Smooth muscle cell (in vitro differentiated cells): ENCODE measurements around the gene OTOL1. TPM values are rescaled to one million over a fixed set of nuclear protein-coding genes. Genes with fewer than 3 reads are reported as not detected.

ENCODE experiments used
- DNase-seq: peaks from one replicate; lab custom pipeline; 2025; ENCODE audit not compliant: unreplicated experiment; lab: John Stamatoyannopoulos, UW
- H2AFZ ChIP-seq: fragments of 200-600 bp; sonication (generic); 2 replicates; pipeline ENCODE4 v1.6.0; 2016; ENCODE audit warnings: antibody characterized with exemption, low read depth, mild to moderate bottlenecking
- H3F3A ChIP-seq: fragments of 200-600 bp; sonication (generic); 2 replicates; pipeline ENCODE4 v1.6.0; 2017; ENCODE audit warnings: antibody characterized with exemption, low read depth
- H3K27ac ChIP-seq: fragments of 200-600 bp; sonication (generic); 2 replicates; pipeline ENCODE4 v1.5.1; 2016; ENCODE audit warnings: low read depth, mild to moderate bottlenecking
- H3K27me3 ChIP-seq: fragments of 200-600 bp; sonication (generic); 2 replicates; pipeline ENCODE4 v1.6.1; 2016; ENCODE audit warnings: low read depth, mild to moderate bottlenecking
- H3K36me3 ChIP-seq: fragments of 200-600 bp; sonication (generic); 2 replicates; pipeline ENCODE4 v1.5.1; 2016; ENCODE audit warnings: low read depth
- H3K4me1 ChIP-seq: fragments of 200-600 bp; sonication (generic); 2 replicates; pipeline ENCODE4 v1.5.1; 2016; ENCODE audit warnings: low read depth
- H3K4me2 ChIP-seq: fragments of 200-600 bp; sonication (generic); 2 replicates; pipeline ENCODE4 v1.6.0; 2016; ENCODE audit warnings: mild to moderate bottlenecking
- H3K4me3 ChIP-seq: fragments of 200-600 bp; sonication (generic); 2 replicates; pipeline ENCODE4 v1.5.1; 2016; ENCODE audit warnings: mild to moderate bottlenecking
- H3K79me2 ChIP-seq: fragments of 200-600 bp; sonication (generic); 2 replicates; pipeline ENCODE4 v1.6.0; 2016; ENCODE audit warnings: low read depth, mild to moderate bottlenecking
- H3K9ac ChIP-seq: fragments of 200-600 bp; sonication (generic); 2 replicates; pipeline ENCODE4 v1.6.0; 2016; ENCODE audit warnings: low read depth
- H3K9me3 ChIP-seq: fragments of 200-600 bp; sonication (generic); replicated peaks from 2 replicates; pipeline ENCODE4 v1.5.1; 2016; ENCODE audit warnings: low read depth
- H4K20me1 ChIP-seq: fragments of 200-600 bp; sonication (generic); 2 replicates; pipeline ENCODE4 v1.6.0; 2016; ENCODE audit warnings: low read depth
- WGBS: methylation state at CpG from one replicate; pipeline ENCODE4 v1.1.7; 2016; ENCODE audit warnings: low lambda C conversion rate; 5-methylcytosine and 5-hydroxymethylcytosine counted together
- polyA plus RNA-seq: library from polyadenylated mRNA; unstranded; fragments of >200 nt; fragmentation: Nextera tagmentation; extraction: Ambion mirVana; gene quantifications from 2 replicates; pipeline ENCODE4 v1.2.1, GENCODE V29; 2016
- total RNA-seq: library from RNA; depleted of rRNA; stranded (reverse); fragments of >200 nt; gene quantifications from 2 replicates; pipeline ENCODE4 v1.2.3, GENCODE V29; 2014
- TF ChIP-seq, protein P1 (sequence below): fragments of 200-600 bp; sonication (generic); IDR thresholded peaks from 2 replicates; pipeline ENCODE4 v1.5.1; 2017; ENCODE audit warnings: borderline replicate concordance, mild to moderate bottlenecking, antibody characterized with exemption; ENCODE audit not compliant: insufficient read depth, poor library complexity, severe bottlenecking

The OTOL1 gene
- total and polyA plus RNA-seq, 2 experiments from 2014 or later = not detected

DNA sequence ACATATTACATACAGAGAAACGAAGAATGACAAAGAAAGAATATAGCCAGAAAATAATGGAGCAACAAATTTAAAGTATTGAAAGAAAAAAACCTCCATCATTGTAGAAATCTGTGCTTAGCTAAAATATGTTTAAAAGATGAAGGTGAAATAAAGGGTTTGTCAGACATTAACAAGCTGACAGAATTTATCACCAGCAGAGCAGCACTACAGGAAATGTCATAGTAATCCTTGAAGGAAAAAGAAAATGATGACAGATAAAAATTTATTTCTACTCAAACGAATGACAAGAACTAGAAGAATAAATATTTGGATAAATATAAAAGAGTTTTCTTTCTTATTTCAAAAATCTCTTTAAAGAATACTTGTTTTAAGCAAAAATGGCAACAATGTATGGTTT lies 40.6 kb upstream of the OTOL1 start:
- WGBS = 79% methylated on average over 2 of the region's 2 CpGs
- no peaks in the 10 kb centered on the region for H3K9me3 ChIP-seq
- H3K4me2 ChIP-seq = no peak overlapping the region
- no peak overlapping the region for H3K9ac ChIP-seq
- H3K4me1 ChIP-seq = peaks cover 16% of the 10 kb centered on the region
- H4K20me1 ChIP-seq = no peaks in the 10 kb centered on the region
- no peaks in the 10 kb centered on the region for H3K79me2 ChIP-seq
- TF ChIP-seq, protein P1, sequence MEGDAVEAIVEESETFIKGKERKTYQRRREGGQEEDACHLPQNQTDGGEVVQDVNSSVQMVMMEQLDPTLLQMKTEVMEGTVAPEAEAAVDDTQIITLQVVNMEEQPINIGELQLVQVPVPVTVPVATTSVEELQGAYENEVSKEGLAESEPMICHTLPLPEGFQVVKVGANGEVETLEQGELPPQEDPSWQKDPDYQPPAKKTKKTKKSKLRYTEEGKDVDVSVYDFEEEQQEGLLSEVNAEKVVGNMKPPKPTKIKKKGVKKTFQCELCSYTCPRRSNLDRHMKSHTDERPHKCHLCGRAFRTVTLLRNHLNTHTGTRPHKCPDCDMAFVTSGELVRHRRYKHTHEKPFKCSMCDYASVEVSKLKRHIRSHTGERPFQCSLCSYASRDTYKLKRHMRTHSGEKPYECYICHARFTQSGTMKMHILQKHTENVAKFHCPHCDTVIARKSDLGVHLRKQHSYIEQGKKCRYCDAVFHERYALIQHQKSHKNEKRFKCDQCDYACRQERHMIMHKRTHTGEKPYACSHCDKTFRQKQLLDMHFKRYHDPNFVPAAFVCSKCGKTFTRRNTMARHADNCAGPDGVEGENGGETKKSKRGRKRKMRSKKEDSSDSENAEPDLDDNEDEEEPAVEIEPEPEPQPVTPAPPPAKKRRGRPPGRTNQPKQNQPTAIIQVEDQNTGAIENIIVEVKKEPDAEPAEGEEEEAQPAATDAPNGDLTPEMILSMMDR = no peak
- H2AFZ ChIP-seq = no peak overlapping the region
- no peak for DNase-seq
- no peak overlapping the region for H3K27ac ChIP-seq
- no peaks in the 10 kb centered on the region for H3F3A ChIP-seq
- no peaks in the 10 kb centered on the region for H3K36me3 ChIP-seq
- H3K4me3 ChIP-seq = no peak overlapping the region
- H3K27me3 ChIP-seq = no peaks in the 10 kb centered on the region

DNA sequence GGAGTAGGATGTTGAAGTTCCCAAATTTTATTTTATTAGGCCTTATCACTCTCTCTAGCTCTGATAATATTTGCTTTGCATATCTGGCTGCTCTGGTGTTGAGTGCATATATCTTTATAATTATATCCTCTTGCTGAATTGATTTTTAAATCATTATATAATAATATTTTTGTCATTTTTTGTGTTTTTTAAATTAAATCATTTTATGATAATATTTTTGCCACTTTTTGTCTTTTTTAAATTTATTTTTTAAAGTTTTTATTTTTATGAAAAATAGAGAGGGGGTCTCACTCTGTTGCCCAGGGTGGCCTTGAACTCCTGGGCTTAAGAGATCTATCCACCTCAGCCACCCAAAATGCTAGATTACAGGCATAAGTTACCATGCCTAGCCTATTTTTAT lies 34.5 kb upstream of the OTOL1 start:
- H3K79me2 ChIP-seq = no peaks in the 10 kb centered on the region
- no peak overlapping the region for H3K9ac ChIP-seq
- H4K20me1 ChIP-seq = no peaks in the 10 kb centered on the region
- no peaks in the 10 kb centered on the region for H3K36me3 ChIP-seq
- no peaks in the 10 kb centered on the region for H3K4me1 ChIP-seq
- H3F3A ChIP-seq = no peaks in the 10 kb centered on the region
- no peak overlapping the region for H3K27ac ChIP-seq
- no peak overlapping the region for H3K4me2 ChIP-seq
- no peaks in the 10 kb centered on the region for H3K9me3 ChIP-seq
- H3K4me3 ChIP-seq = no peak overlapping the region
- no peak overlapping the region for H2AFZ ChIP-seq
- no peak for DNase-seq
- no peaks in the 10 kb centered on the region for H3K27me3 ChIP-seq
- TF ChIP-seq, protein P1 = no peak

DNA sequence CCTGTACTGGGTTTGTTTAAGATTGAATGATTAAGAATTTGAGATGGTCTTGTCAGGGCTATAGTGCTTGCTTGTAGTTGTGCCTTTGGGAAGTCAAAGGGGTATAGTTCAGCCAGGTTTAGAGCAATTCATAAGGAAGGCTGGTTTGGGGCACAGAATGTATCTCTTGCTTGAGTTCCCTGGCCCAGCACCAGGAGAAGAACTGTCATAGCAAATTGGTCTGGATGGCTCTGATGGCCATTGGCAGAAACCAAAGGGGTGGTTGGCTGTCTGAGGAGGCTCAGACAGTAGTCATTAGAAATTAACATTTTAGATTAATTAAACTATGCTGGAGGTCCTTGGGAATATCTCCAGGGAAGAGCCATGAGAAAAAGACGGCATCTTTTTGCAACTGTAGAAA lies 25.4 kb upstream of the OTOL1 start:
- H2AFZ ChIP-seq = no peak overlapping the region

DNA sequence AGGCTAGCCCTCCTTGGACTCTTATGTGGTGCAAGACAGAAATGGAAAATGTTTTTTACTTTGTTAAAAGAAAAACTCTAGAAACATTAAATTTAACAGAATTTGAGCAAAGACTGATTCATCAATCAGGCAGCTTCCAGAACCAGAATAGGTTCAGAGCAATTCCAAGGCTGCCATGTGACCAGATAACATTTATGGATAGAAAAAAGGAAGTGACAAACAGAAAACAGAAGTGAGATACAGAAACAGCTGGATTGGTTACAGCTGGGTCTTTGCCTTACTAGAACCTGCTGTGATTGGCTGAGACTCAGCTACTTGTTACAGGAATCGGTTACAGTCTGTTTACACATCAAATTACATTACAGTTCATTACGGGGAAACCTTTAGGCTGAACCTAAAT lies 22.5 kb upstream of the OTOL1 start:
- WGBS = 92% methylated on average over 2 of the region's 2 CpGs
- no peaks in the 10 kb centered on the region for H3F3A ChIP-seq
- H3K9me3 ChIP-seq = no peaks in the 10 kb centered on the region
- H3K27me3 ChIP-seq = no peaks in the 10 kb centered on the region
- H3K79me2 ChIP-seq = no peaks in the 10 kb centered on the region
- no peak for DNase-seq
- TF ChIP-seq, protein P1 = no peak
- no peaks in the 10 kb centered on the region for H4K20me1 ChIP-seq
- no peak overlapping the region for H2AFZ ChIP-seq
- H3K27ac ChIP-seq = no peak overlapping the region
- H3K4me2 ChIP-seq = no peak overlapping the region
- no peaks in the 10 kb centered on the region for H3K4me1 ChIP-seq
- H3K4me3 ChIP-seq = no peak overlapping the region
- no peaks in the 10 kb centered on the region for H3K36me3 ChIP-seq
- H3K9ac ChIP-seq = no peak overlapping the region

More for the DNA sequence above, 25.4 kb upstream of the OTOL1 start:
- no peaks in the 10 kb centered on the region for H3K27me3 ChIP-seq
- H3K79me2 ChIP-seq = no peaks in the 10 kb centered on the region
- no peaks in the 10 kb centered on the region for H3K9me3 ChIP-seq
- no peak overlapping the region for H3K9ac ChIP-seq
- no peaks in the 10 kb centered on the region for H3K36me3 ChIP-seq
- TF ChIP-seq, protein P1 = no peak
- no peak overlapping the region for H3K4me3 ChIP-seq
- H3K4me1 ChIP-seq = no peaks in the 10 kb centered on the region
- H3K27ac ChIP-seq = no peak overlapping the region
- no peaks in the 10 kb centered on the region for H4K20me1 ChIP-seq
- H3K4me2 ChIP-seq = no peak overlapping the region
- no peak for DNase-seq
- no peaks in the 10 kb centered on the region for H3F3A ChIP-seq
- 93% methylated on average over 1 of the region's 1 CpG for WGBS
